Omental fat pad (tissue), 4 donors: ENCODE measurements around the gene MARCHF11. TPM values are rescaled to one million over a fixed set of nuclear protein-coding genes. Genes with fewer than 3 reads are reported as not detected.

Experiments used
- ATAC-seq: fragments of 150-250 bp; one replicate; pipeline ENCODE4 v1.9.1; 2016; ENCODE audit warnings: mild to moderate bottlenecking, moderate library complexity; ENCODE audit not compliant: low FRiP score
- DNase-seq: peaks from one replicate; pipeline ENCODE4 v3.0.0-alpha.2; 2019; ENCODE audit warnings: low spot score
- total RNA-seq, 4 donors: library from RNA; depleted of rRNA; stranded (reverse); fragments of >200 nt; gene quantifications; one replicate each; pipeline ENCODE4 v1.1.0, GENCODE V29; 2016
- TF ChIP-seq, protein P1 (sequence below), 3 donors: fragments of 450-650 bp; IDR thresholded peaks; one replicate each; pipeline ENCODE4 v1.5.1; 2016 to 2017; ENCODE audit warnings: antibody characterized with exemption in 3 of 3, mild to moderate bottlenecking in 3 of 3, moderate library complexity in 2 of 3

Gene MARCHF11
- total RNA-seq, 4 donors from 2014 or later: not detected

DNA sequence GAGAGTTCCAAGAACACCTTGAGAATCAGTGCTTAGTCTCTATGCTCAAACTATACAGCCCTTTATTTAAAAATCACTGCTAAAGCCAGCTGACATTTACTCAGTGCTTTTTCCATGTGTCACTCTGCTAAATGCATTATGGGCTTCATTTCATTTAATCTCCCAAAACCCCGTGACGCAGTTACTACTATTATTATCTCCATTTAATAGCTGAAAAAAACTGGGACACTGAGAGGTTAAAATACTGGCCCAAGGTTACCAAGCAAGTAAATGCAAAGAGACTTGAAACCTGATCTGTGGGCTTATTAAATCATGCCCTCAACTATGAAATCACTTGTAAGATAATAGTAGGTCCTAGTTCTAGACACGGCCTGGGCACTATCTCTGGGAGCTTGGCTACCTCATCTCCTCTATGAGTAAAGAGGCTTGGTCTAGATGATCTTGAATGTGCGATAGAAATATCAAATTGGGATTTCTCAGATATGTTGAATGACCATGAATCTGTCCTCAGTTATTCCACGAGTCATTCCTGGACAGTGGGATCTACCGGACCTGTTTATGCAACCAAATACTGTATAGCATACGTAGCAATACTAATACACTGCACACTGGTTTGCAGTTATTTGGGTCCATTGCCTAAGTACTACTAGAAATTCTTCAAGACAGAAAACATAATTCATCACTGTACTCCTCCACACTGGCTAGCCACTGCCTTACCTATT, 32.3 kb downstream of the MARCHF11 start:
- DNase-seq (no peak), ATAC-seq (no peak)
- TF ChIP-seq, protein P1, sequence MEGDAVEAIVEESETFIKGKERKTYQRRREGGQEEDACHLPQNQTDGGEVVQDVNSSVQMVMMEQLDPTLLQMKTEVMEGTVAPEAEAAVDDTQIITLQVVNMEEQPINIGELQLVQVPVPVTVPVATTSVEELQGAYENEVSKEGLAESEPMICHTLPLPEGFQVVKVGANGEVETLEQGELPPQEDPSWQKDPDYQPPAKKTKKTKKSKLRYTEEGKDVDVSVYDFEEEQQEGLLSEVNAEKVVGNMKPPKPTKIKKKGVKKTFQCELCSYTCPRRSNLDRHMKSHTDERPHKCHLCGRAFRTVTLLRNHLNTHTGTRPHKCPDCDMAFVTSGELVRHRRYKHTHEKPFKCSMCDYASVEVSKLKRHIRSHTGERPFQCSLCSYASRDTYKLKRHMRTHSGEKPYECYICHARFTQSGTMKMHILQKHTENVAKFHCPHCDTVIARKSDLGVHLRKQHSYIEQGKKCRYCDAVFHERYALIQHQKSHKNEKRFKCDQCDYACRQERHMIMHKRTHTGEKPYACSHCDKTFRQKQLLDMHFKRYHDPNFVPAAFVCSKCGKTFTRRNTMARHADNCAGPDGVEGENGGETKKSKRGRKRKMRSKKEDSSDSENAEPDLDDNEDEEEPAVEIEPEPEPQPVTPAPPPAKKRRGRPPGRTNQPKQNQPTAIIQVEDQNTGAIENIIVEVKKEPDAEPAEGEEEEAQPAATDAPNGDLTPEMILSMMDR (IDR thresholded peaks at IDR 0.05): no peak

DNA sequence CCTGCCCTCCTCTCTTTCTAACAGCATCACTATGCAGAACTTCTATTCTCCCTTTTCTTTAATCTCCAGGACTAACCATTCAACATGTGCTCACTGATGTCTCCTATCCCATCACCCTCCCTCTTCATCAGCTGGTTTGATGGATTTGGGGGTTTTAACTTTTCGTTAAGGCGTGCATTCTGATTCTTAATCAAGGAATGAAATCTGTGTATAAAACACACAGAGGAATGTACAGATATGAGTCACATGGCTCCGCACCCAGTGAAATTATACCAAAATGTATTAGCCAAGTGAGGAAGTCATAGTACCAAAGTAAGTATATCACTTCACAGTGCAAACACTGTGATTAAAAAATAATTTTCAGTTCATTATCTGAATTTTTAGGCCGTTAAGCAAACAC, 35.2 kb downstream of the MARCHF11 start:
- TF ChIP-seq, protein P1 (IDR thresholded peaks at IDR 0.05): no peak
- ATAC-seq: no peak

GRCh38 chr5:16143361-16144049, 36.1 kb downstream of the MARCHF11 start:
- DNase-seq (no peak), ATAC-seq (no peak)
- TF ChIP-seq, protein P1 (IDR thresholded peaks at IDR 0.05): no peak

More for the DNA sequence above, 35.2 kb downstream of the MARCHF11 start:
- no peak for DNase-seq

DNA sequence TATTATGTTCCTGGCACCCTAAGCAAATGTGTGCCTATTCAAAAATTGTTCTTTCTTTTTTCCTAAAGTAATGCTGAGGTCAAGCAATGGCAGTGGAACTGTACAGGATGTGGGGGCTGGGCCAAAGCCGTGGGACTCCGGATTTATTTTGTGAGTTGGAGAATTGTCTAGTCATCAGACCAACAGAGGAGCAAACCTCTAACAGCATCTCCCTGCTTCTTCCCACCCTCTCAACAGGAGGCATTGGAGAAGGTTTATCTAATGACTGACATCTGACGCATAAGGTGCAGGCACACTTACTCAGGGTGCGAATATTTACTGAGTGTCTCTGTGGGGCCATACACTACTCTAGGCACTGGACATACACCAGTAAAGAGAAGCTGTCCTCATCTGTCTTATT, 38.6 kb downstream of the MARCHF11 start:
- no peak for ATAC-seq
- no peak for DNase-seq
- TF ChIP-seq, protein P1 (IDR thresholded peaks at IDR 0.05): no peak

GRCh38 chr5:16140417-16140816, 39.2 kb downstream of the MARCHF11 start:
- ATAC-seq: no peak
- TF ChIP-seq, protein P1 (IDR thresholded peaks at IDR 0.05): no peak

GRCh38 chr5:16137177-16137576, 42.4 kb downstream of the MARCHF11 start:
- TF ChIP-seq, protein P1 (IDR thresholded peaks at IDR 0.05): no peak
- DNase-seq: no peak
- no peak for ATAC-seq

More at GRCh38 chr5:16140417-16140816, 39.2 kb downstream of the MARCHF11 start:
- DNase-seq: no peak
